Activated CD4-positive, alpha-beta T cell treated with anti-CD3 and anti-CD28 coated beads, Interleukin-2, amount 50 U/mL, for 24 hours (primary cell): ENCODE results near the gene ACE.

Experiments
- DNase-seq, 2 donors: peaks; one replicate each; pipeline ENCODE4 v3.0.0-alpha.2; 2020; ENCODE audit warnings: low read depth in 1 of 2, low spot score in 1 of 2

ACE gene

GRCh38 chr17:63514477-63514876 is 37.6 kb downstream of the ACE start:
- DNase-seq = no peak

DNA sequence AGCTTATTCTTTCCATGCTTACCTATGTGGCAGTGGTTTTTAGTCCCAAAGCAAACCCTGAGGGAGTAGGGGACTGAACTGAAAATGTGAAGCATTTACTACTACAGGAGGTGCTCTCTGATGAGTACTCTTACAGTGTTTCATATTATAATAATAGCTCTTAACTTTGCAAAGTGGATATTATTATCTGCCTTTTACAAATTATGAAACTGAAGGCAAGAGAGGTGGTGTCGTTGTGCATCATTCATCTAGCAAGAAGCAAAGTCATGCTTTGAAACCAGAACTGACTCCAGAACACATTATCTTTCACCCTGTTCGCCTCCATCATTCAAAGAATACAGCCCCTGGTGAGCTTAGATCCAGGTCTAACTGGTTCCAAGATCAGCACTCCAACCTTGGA is 38.1 kb downstream of the ACE start:
- no peak for DNase-seq

- no peak for DNase-seq
These were observed 38.6 kb downstream of the ACE start for GRCh38 chr17:63515426-63515825.

GRCh38 chr17:63516910-63517824 is 40.3 kb downstream of the ACE start:
- DNase-seq = no peak

DNA sequence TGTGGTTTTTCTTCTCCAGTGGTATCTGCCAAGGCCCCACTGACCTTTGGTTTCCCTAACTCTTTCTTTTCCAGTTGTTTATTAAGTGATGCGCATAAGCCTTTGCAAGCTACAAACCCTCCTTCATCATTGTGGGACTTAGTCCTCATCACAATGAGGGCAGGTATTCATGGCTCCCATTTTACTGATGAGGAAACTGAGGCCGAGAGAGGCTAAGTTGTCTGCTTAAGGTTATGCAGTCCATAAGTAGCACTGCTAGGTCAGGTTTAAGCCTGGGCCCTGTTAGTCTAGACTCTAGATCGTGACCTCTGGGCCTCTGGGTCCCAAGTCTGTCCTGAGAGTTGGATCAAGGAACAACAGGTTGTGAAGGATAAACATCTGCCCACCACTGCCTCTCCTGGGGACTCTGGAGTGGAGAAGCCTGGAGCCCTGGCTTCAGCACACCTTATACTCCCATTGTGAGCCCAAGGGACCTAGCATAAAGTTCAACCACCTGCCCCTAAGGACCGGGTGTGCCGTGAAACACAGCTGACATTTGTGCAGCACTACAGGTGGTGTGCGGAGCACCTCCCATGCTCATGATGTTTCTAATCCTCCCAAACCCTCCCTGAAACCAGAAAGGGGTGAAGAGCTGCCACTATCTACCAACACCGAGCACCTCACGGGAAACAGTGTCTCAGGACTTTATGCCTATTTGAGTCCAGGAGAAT is 41.1 kb downstream of the ACE start:
- DNase-seq = no peak

DNA sequence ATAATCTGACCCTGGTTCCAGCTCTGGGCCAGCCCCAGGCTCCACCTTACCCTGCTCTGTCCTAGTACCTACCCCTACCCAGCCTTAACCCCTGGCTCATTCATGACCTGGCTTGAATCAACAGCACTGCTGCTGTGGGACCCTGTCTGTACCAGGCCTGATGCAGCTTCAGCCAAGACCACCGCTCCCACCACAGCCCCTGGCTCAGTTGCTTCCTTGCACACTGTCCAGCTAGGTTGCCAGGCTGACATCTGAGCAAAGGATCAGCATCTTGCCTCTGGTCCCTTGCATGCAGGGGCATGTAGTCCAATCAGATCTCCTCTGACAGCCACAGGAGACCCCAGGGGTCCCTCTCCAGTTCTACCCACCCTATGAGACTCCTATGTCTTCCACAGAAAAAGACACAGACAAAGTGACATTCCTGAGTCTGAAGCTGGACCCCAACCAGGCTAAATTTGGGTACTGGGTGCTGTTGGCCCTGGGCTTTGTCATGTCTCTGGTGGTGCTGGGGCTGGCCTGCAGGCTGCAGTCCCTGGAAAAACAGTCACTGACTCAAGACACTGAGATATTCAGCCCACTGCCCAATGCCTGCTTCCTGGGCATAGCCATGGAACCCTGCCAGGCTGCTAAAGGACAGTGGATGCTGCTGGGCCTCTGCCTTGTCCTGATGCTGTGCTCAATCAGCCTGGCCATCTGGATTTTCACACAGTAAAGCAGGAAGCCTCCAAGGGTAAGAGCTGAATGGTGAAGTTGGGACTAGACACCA is 42.4 kb downstream of the ACE start:
- DNase-seq = no peak

- DNase-seq = no peak
These were observed 43.4 kb downstream of the ACE start for GRCh38 chr17:63519972-63520882.

DNA sequence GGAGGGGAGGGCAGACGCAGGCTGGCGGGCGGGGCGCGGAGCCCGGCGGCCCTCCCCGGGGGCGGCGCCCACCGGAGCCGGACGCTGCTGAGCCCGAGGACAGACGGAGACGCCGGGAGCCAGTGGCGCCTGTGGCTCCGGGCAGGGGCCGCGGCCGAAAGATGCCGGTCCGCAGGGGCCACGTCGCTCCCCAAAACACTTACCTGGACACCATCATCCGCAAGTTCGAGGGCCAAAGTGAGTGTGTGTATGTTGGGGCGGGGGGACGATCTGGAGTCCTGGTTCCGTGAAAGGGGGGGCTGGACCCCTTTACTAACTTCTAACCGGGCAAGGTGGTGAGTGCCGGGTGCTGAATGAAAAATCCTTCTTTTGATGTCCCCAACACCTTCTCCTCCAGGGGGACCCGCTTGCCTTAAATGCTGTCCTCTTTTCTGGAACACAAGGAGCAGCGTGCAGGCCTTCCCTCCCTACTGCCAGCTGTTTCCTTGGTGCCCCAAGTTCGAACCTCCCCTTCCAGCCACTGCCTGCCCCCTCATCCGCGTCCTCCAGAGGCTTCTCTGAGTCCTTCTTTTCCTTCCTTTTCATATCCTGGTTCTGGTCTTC is 46.5 kb downstream of the ACE start, which contains the start of gene KCNH6:
KCNH6 (plus strand) TSS at position 106 of the 603 bp plus-strand sequence; CDS start at position 162, 56 bp downstream.
- no peak for DNase-seq

DNA sequence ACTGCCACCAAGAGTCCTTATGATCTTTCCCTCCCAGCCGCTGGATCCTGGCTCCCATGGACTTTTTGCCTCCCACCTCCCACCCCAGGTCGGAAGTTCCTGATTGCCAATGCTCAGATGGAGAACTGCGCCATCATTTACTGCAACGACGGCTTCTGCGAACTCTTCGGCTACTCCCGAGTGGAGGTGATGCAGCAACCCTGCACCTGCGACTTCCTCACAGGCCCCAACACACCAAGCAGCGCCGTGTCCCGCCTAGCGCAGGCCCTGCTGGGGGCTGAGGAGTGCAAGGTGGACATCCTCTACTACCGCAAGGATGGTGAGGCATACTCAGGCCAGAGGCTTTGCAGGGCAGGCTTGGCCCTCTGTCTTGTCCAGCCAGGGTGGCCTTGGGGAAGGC is 47.2 kb downstream of the ACE start:
- no peak for DNase-seq

GRCh38 chr17:63525190-63525946 is 48.5 kb downstream of the ACE start:
- DNase-seq = no peak

- DNase-seq = no peak
These were observed 50.0 kb downstream of the ACE start for GRCh38 chr17:63526861-63527260.

- no peak for DNase-seq
These were observed 51.3 kb downstream of the ACE start for GRCh38 chr17:63528183-63528582.

DNA sequence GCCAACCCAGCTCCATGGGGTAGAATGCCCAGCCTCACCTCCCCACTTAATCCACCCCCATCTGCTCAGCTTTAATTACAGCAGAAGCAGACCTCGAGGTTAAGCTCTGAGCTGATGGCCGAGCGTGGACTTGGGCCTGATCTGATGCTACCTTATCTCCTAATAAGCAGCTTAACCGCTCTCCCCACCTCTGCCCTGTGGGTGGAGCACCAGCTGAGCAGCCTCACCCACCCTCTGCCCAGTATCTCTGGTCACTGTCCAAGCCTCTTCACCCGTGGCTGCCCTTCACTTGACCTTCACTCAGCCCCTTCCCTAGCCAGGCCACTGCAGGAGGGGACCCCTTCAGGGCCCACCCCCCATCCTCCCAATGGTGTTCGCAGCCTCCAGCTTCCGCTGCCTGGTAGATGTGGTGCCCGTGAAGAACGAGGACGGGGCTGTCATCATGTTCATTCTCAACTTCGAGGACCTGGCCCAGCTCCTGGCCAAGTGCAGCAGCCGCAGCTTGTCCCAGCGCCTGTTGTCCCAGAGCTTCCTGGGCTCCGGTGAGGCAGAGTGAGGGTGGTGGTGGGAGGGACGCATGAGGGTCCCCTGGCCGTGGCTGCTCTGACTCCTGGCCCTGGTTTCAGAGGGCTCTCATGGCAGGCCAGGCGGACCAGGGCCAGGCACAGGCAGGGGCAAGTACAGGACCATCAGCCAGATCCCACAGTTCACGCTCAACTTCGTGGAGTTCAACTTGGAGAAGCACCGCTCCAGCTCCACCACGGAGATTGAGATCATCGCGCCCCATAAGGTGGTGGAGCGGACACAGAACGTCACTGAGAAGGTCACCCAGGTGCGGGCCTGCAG is 53.1 kb downstream of the ACE start:
- no peak for DNase-seq

GRCh38 chr17:63530557-63531021 is 53.7 kb downstream of the ACE start:
- DNase-seq = no peak

DNA sequence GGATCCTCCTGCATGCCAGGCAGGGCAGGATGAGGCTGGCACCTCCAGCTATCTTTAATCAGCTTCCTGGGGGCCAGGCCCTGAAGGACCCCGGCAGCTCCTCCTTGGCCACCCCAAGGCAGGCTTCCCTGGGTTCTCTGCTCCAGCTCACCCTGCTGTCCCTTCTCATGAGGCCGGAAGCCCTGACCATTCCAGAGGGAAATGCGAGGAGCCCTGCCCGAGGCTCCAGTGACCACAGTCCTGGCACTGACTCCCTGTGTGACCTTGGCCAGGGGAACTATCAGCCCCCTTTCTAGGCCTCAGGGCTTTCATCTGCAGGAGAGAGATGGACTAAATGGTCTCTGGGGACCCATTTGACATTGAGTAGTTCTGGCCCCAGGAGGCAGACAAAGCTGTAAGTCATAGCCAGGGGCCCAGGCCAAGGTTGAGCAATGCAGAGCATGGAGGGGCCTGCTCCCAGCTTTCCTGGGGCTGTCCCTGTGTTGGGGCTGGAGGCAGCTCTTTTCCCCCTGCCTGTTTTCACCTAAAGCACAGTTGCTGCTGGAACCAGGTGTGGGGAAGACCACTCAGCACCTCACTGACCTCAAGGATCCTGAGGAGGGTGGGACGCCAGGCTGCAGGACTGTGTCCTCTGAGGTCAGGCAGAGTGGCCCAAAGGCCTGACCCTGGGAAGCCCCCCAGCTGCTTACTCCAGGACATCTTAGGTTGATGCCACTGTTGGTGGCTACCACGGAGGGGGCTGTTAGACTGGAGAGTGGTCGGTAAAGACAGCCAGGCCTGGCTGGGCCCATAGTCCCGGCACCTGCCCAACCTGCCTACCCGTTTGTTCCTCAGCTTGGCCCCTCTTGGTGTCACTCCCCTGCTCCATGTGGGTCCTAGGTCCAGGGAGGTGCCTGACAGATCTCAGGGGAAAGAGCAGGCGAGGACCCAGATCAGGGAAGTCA is 54.4 kb downstream of the ACE start:
- no peak for DNase-seq

- DNase-seq = no peak
These were observed 56.7 kb downstream of the ACE start for GRCh38 chr17:63533433-63534077.

DNA sequence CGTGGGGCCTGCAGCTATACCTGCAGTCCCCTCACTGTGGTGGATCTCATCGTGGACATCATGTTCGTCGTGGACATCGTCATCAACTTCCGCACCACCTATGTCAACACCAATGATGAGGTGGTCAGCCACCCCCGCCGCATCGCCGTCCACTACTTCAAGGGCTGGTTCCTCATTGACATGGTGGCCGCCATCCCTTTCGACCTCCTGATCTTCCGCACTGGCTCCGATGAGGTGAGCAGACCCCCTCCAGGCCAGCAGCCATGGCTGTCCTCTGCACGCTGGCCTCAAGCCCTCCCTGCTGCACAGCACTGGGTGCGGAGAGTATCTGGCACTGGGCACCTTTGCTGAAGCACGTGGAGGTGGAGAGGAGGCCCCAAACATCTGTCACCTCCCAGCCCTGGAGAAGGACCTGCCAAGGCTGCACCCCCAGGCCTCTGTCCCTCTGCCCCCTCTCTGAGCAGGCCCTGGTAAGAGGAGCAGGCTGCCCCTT is 57.3 kb downstream of the ACE start:
- DNase-seq = no peak
